Thoracic aorta (tissue), 2 donors: Measurements from ENCODE around the gene MOGAT1. TPM values are rescaled to one million over a fixed set of nuclear protein-coding genes. Genes with fewer than 3 reads are reported as not detected.
A peak's percentile ranks its signal among the peaks of the same experiment; 100 is the strongest.
"Not testable (repeated sequence)": the region's sequence is repeated elsewhere in the genome, so short reads cannot be mapped to it uniquely, and the experiment has no call there.

Experiments
- ATAC-seq: fragments of 150-250 bp; one replicate; pipeline ENCODE4 v1.8.0; 2017; ENCODE audit warnings: low read depth; ENCODE audit not compliant: insufficient number of reproducible peaks, low FRiP score
- DNase-seq: peaks from one replicate; pipeline ENCODE4 v3.0.0-alpha.2; 2020; ENCODE audit warnings: low spot score
- H3K27ac ChIP-seq, 2 donors: fragments of 200-600 bp; sonication (generic); 1 replicate in 1 of 2; 2 replicates in 1 of 2; pipeline ENCODE4 v1.5.1; 2016; ENCODE audit warnings: mild to moderate bottlenecking in 2 of 2, moderate library complexity in 2 of 2
- H3K27me3 ChIP-seq: fragments of 200-600 bp; sonication (generic); replicated peaks from 2 replicates; pipeline ENCODE4 v1.6.0; 2016; ENCODE audit warnings: mild to moderate bottlenecking; ENCODE audit not compliant: insufficient read depth
- H3K36me3 ChIP-seq: fragments of 200-600 bp; sonication (generic); one replicate; pipeline ENCODE4 v1.5.1; 2016
- H3K4me1 ChIP-seq, 2 donors: fragments of 200-600 bp; sonication (generic); 1 replicate in 1 of 2; 2 replicates in 1 of 2; pipeline versions ENCODE4 v1.5.1 to v1.6.0; 2016; ENCODE audit warnings: low read depth in 2 of 2, mild to moderate bottlenecking in 1 of 2; ENCODE audit not compliant: control insufficient read depth in 1 of 2
- H3K4me3 ChIP-seq: fragments of 200-600 bp; sonication (generic); 2 replicates; pipeline ENCODE4 v1.5.1; 2016; ENCODE audit warnings: mild to moderate bottlenecking
- H3K9me3 ChIP-seq: fragments of 200-600 bp; sonication (generic); 2 replicates; pipeline ENCODE4 v1.5.1; 2016
- total RNA-seq, 2 donors: library from RNA; depleted of rRNA; stranded (reverse); fragments of >200 nt; gene quantifications; one replicate each; pipeline versions ENCODE4 v1.1.0 to v1.2.3, GENCODE V29; 2016
- TF ChIP-seq, protein P1 (sequence below): fragments of 200-600 bp; sonication (generic); IDR thresholded peaks from one replicate; pipeline ENCODE4 v1.5.1; 2019; ENCODE audit warnings: antibody characterized with exemption

MOGAT1 gene
- total RNA-seq, 2 donors from 2014 or later = not detected

DNA sequence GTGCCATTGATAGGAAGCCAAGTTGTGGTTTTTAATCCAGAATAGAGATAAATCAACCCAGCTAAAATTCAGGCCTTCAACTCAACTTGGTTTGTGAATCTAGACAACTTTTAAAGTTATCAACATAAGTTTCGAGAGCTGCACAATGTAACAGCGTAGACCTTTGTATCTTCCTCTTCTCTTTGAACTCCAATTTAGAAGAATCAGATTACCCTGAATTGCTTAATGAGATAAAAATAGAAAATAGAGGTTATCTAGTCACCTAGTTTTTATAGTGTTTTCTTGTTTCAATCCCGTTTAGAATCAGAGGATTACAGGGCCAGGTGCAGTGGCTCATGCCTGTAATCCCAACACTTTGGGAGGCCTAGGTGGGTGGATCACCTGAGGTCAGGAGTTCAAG, 12.3 kb downstream of the MOGAT1 start:
- H3K36me3 ChIP-seq = no peaks in the 10 kb centered on the region
- no peak overlapping the region for H3K27ac ChIP-seq
- no peaks in the 10 kb centered on the region for H3K9me3 ChIP-seq
- H3K27me3 ChIP-seq = no peaks in the 10 kb centered on the region
- DNase-seq (no peak), ATAC-seq (no peak)
- TF ChIP-seq, protein P1, sequence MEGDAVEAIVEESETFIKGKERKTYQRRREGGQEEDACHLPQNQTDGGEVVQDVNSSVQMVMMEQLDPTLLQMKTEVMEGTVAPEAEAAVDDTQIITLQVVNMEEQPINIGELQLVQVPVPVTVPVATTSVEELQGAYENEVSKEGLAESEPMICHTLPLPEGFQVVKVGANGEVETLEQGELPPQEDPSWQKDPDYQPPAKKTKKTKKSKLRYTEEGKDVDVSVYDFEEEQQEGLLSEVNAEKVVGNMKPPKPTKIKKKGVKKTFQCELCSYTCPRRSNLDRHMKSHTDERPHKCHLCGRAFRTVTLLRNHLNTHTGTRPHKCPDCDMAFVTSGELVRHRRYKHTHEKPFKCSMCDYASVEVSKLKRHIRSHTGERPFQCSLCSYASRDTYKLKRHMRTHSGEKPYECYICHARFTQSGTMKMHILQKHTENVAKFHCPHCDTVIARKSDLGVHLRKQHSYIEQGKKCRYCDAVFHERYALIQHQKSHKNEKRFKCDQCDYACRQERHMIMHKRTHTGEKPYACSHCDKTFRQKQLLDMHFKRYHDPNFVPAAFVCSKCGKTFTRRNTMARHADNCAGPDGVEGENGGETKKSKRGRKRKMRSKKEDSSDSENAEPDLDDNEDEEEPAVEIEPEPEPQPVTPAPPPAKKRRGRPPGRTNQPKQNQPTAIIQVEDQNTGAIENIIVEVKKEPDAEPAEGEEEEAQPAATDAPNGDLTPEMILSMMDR = no peak
- H3K4me1 ChIP-seq = peaks cover 6 to 11% of the 10 kb centered on the region in 2 donors
- H3K4me3 ChIP-seq = no peak overlapping the region

DNA sequence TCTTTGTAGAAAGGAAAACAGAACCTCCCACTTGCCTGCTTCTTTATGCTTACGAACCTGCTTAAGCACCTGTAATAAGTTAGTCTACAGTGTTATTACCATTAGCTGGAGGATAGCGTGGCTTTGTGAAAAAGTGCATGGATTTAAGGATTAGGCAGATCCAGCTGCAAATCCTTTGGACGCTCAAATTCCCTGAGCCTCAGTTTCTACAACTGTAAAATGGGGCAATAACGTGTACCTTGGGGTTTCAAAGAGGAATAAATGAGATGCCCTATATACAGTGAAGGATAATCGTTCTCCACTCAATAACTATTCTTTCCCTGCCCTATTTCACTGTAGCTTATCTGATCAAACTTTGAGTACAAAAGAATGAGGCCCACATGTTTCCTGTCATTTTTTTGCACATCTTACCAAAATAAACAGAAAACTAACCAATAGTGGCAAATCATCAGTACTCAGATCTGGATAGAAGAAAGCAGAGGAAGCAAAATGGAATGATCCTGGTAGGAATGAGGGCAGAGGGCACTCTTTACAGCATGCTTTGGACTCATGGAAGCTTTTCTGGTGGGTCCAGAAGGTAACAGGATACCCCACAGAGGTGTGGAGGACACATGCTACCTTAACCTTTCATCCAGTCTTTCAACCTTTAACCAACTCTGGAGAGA, 14.8 kb downstream of the MOGAT1 start:
- Histone ChIP-seq H3K4me1 (peaks cover 7 to 23% of the 10 kb centered on the region in 2 donors), H3K4me3 (no peak overlapping the region), H3K9me3 (no peaks in the 10 kb centered on the region), H3K27me3 (no peaks in the 10 kb centered on the region), H3K27ac (no peak overlapping the region), H3K36me3 (no peaks in the 10 kb centered on the region)
- DNase-seq (no peak), ATAC-seq (no peak)
- TF ChIP-seq, protein P1 = no peak

DNA sequence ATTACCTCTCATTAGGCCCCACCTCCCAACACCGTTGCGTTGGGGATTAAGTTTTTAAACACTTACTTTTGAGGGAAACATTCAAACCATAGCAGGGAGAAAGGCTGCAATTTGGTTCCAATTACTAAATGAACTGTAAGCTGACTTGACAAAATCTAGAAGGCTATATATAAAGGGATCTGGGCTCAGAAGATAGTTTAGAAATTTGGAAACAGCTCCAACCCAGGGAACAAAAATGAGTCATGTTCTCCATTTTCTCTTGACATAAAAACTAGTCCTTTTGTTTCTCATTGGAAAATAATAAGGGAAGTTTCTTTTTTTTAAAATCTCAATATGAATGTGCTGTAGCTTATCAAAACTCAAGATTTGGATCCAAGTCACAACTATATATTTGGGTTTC, 17.5 kb downstream of the MOGAT1 start:
- Histone ChIP-seq H3K27me3 (no peaks in the 10 kb centered on the region), H3K36me3 (no peaks in the 10 kb centered on the region), H3K9me3 (no peaks in the 10 kb centered on the region), H3K27ac (peak overlapping the region; percentile 40 to 78), H3K4me3 (peak overlapping the region; percentile 7), H3K4me1 (peaks cover 7 to 23% of the 10 kb centered on the region in 2 donors)
- ATAC-seq (no peak), DNase-seq (no peak)
- TF ChIP-seq, protein P1 = no peak

DNA sequence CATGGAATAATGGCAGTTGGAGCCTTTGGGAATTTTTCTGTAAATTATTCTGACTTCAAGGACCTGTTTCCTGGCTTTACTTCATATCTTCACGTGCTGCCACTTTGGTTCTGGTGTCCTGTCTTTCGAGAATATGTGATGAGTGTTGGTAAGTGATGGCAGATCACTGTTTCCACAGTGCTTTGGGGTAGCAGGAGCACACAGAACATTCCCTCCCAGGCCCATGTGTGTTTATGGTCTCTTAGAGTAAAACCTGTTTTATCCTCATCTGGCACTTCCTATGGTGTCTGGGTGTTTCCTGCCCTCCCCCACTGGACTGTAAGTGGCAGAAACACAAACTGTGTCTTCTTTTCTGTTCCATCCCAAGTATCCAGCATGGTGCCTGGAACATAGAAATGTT, 17.9 kb downstream of the MOGAT1 start:
- TF ChIP-seq, protein P1 = no peak
- H3K9me3 ChIP-seq = no peaks in the 10 kb centered on the region
- ATAC-seq = no peak
- DNase-seq = no peak
- no peak overlapping the region for H3K4me3 ChIP-seq
- H3K27ac ChIP-seq = peak overlapping the region; percentile 40 to 78
- H3K27me3 ChIP-seq = no peaks in the 10 kb centered on the region
- H3K36me3 ChIP-seq = no peaks in the 10 kb centered on the region
- peaks cover 7 to 23% of the 10 kb centered on the region in 2 donors for H3K4me1 ChIP-seq

DNA sequence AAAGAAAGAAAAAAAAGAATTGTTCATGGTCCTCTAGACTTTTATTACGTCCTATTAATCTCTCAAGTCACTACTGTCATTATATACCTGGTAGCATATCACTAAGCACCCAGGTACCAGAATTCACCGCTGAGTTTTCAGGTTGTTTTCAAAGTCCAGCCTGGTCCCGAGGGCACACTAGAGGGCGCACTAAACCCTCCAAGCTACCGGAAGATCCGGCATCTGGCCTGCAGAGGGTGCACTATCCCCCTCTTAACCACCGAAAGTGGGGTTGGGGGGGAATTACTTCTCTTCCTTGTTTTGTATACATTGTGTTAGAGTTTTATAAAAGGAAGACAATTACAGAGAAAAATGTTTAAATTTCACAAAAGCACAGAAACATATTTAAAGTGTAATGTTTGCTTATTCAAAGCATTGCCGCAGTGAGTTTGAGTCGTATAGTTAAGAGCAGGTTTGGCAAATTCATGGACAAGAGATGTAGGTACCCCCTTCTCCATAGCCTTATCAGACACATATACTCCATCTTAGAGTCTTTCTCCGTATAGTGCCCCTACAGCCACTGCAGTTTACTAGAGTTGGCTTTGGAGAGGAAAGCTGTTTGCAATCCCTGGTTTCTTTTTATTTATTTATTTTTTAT, 19.2 kb downstream of the MOGAT1 start:
- DNase-seq = no peak

DNA sequence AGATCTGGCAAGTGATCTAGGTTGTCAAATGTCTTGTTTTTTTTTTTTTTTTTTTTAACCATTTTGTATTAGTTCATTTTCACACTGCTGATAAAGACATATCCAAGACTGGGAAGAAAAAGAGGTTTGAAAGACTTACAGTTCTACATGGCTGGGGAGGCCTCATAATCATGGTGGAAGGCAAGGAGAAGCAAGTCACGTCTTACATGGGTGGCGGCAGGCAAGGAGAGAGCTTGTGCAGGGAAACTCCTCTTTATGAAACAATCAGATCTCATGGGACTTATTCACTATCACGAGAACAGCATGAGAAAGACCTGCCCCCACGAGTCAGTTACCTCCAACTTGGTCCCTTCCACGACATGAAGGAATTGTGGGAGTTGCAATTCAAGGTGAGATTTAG, 22.0 kb downstream of the MOGAT1 start:
- H3K4me1 ChIP-seq = peaks cover 4 to 15% of the 10 kb centered on the region in 2 donors
- H3K27me3 ChIP-seq, ATAC-seq, H3K36me3 ChIP-seq, DNase-seq, H3K9me3 ChIP-seq, H3K4me3 ChIP-seq, H3K27ac ChIP-seq: not testable (repeated sequence)

More for the DNA sequence above, 19.2 kb downstream of the MOGAT1 start:
- Histone ChIP-seq H3K4me1 (peaks cover 7 to 22% of the 10 kb centered on the region in 2 donors), H3K4me3 (peak overlapping the region; percentile 31), H3K27me3 (no peaks in the 10 kb centered on the region), H3K36me3 (no peaks in the 10 kb centered on the region), H3K27ac (no peak overlapping the region), H3K9me3 (no peaks in the 10 kb centered on the region)
- TF ChIP-seq, protein P1 = peak; percentile 89
- no peak for ATAC-seq
